Lower leg skin (tissue), 4 donors: ENCODE measurements around the gene TNFAIP8L1. TPM values are rescaled to one million over a fixed set of nuclear protein-coding genes. Genes with fewer than 3 reads are reported as not detected.

ENCODE experiments used
- DNase-seq, 2 donors: peaks; one replicate each; pipeline ENCODE4 v3.0.0-alpha.2; 2019; ENCODE audit warnings: low spot score in 2 of 2
- H3K4me3 ChIP-seq: fragments of 200-600 bp; sonication (generic); 2 replicates; pipeline ENCODE4 v1.5.1; 2017; ENCODE audit warnings: mild to moderate bottlenecking, low read depth; ENCODE audit not compliant: poor library complexity, severe bottlenecking
- POLR2A ChIP-seq, 2 donors: fragments of 450-650 bp; IDR thresholded peaks; one replicate each; pipeline ENCODE4 v1.6.1; 2016 to 2017; ENCODE audit warnings: antibody characterized with exemption in 2 of 2, mild to moderate bottlenecking in 1 of 2, moderate library complexity in 1 of 2
- WGBS, 2 donors: methylation state at CpG; one replicate each; pipeline ENCODE4 v1.1.5; 2018; 5-methylcytosine and 5-hydroxymethylcytosine counted together
- intact Hi-C: fragments of 100-400 bp; cut with DNase I; formaldehyde crosslinking; loops from one replicate; pipeline ENCODE4 v1.15.0; 2023; ENCODE audit warnings: low total_unique reads
- total RNA-seq, 4 donors: library from RNA; depleted of rRNA; stranded (reverse); fragments of >200 nt; gene quantifications; one replicate each; pipeline ENCODE4 v1.1.0, GENCODE V29; 2016
- TF ChIP-seq, protein P1 (sequence below), 3 donors: fragments of 450-650 bp; IDR thresholded peaks; one replicate each; pipeline ENCODE4 v1.5.1; 2016; ENCODE audit warnings: antibody characterized with exemption in 3 of 3, mild to moderate bottlenecking in 3 of 3, moderate library complexity in 2 of 3

Gene TNFAIP8L1
- total RNA-seq, 4 donors from 2014 or later: 3.1 to 11.6 (median 7.0) TPM

GRCh38 chr19:4633140-4633967 is 6.0 kb upstream of the TNFAIP8L1 start:
- TF ChIP-seq POLR2A (IDR thresholded peaks at IDR 0.05): no peak
- TF ChIP-seq, protein P1, sequence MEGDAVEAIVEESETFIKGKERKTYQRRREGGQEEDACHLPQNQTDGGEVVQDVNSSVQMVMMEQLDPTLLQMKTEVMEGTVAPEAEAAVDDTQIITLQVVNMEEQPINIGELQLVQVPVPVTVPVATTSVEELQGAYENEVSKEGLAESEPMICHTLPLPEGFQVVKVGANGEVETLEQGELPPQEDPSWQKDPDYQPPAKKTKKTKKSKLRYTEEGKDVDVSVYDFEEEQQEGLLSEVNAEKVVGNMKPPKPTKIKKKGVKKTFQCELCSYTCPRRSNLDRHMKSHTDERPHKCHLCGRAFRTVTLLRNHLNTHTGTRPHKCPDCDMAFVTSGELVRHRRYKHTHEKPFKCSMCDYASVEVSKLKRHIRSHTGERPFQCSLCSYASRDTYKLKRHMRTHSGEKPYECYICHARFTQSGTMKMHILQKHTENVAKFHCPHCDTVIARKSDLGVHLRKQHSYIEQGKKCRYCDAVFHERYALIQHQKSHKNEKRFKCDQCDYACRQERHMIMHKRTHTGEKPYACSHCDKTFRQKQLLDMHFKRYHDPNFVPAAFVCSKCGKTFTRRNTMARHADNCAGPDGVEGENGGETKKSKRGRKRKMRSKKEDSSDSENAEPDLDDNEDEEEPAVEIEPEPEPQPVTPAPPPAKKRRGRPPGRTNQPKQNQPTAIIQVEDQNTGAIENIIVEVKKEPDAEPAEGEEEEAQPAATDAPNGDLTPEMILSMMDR (IDR thresholded peaks at IDR 0.05): no peak
- intact Hi-C loops: no loop called here
- 49 to 52% methylated on average over 14 of the region's 14 CpGs for WGBS, 2 donors
- no peak for DNase-seq
- no peak overlapping the region for H3K4me3 ChIP-seq

GRCh38 chr19:4635754-4636116 is 3.6 kb upstream of the TNFAIP8L1 start:
- WGBS, 2 donors: 33 to 34% methylated on average over 13 of the region's 13 CpGs
- H3K4me3 ChIP-seq: peak overlapping the region; percentile 24
- TF ChIP-seq, protein P1 (IDR thresholded peaks at IDR 0.05): no peak
- no peak for TF ChIP-seq POLR2A (IDR thresholded peaks at IDR 0.05)
- intact Hi-C loops: loop anchor here (5.0 kb wide), 2 partner anchors 63 to 78 kb away; partner anchors contain the start of gene SEMA6B
- no peak for DNase-seq

DNA sequence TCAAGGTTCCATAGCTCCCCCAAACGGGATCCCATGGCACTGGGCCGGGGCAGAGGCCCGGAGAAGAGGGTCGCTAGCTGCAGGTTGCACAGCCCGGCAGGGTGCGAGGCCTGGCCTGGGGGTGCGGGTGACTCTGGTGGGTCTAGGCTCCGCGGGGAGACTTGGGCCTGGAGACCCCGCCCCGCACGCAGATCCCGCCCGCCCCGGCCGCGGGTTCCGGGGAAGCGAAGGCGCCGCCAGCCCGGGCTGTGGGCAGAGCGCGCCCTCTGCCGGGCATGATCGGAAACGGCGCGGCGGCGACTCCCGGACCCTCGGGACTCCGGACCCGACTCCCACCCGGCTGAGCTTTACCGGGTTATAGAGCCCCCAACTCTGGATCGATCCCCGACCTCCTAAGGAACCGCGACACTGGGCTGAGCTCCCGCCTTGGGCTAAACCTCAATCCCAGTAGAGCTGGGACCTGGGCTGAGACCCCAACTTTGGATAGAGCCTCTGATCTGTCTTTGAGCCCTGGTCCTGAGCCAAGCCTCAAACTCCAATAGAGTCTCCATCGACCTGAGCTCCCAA is 3.1 kb upstream of the TNFAIP8L1 start:
- no peak for TF ChIP-seq POLR2A (IDR thresholded peaks at IDR 0.05)
- TF ChIP-seq, protein P1 (IDR thresholded peaks at IDR 0.05): peak in 1 of 3 donors; percentile 16
- H3K4me3 ChIP-seq: peak overlapping the region; percentile 24
- DNase-seq: peak in 1 of 2 donors; percentile 91
- WGBS, 2 donors: 0 to 5% methylated on average over 8 to 10 of the region's 43 CpGs
- intact Hi-C loops: loop anchor here (5.0 kb wide), 2 partner anchors 64 to 79 kb away; partner anchors contain the start of gene SEMA6B

DNA sequence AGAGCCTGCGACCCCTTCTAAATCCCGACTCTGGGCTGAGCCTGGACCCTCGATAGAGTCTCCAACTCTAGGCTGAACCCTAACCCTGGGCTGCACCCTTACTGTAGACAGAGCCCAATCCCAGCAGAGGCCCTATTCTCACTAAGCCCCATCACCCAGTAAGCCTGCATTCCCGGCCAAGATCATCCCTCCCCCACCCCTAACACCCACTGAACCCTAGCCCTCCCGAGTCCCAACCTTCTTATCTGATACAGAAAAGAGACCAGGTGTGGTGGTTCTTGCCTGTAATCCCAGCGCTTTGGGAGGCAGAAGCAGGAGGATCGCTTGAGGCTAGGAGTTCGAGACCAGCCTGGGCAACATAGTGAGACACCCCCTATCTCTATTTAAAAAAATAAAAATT is 2.6 kb upstream of the TNFAIP8L1 start:
- intact Hi-C loops: loop anchor here (5.0 kb wide), 2 partner anchors 64 to 79 kb away; partner anchors contain the start of gene SEMA6B
- H3K4me3 ChIP-seq: no peak overlapping the region
- DNase-seq: no peak
- 68 to 70% methylated on average over 8 of the region's 8 CpGs for WGBS, 2 donors
- no peak for TF ChIP-seq POLR2A (IDR thresholded peaks at IDR 0.05)
- TF ChIP-seq, protein P1 (IDR thresholded peaks at IDR 0.05): no peak

DNA sequence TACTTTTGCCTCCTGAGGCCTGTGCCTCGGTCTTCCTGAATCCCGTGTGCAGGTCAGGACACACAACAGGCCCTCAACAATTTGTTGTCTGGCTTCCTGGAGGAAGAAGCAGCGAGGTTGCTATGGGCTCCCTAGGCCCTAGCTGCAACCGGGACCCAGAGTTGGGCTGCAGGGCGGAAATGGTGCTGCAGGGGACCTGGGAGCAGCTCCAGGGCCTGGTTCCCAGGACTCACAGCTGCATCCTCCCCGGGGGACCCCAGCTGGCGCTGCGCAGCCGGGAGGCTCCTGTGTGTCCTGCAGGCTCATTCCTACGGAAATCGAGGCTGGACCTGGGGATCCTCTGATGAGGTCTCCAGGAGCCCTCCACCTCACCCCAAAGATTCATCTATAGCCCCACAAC is 999 bp upstream of the TNFAIP8L1 start:
- no peak for DNase-seq
- intact Hi-C loops: loop anchor here (5.0 kb wide), 2 partner anchors 66 to 81 kb away; partner anchors contain the start of gene SEMA6B
- TF ChIP-seq, protein P1 (IDR thresholded peaks at IDR 0.05): no peak
- no peak for TF ChIP-seq POLR2A (IDR thresholded peaks at IDR 0.05)
- 64 to 79% methylated on average over 7 to 10 of the region's 11 CpGs for whole genome bisulfite sequencing, 2 donors
- no peak overlapping the region for H3K4me3 ChIP-seq
